Psoas muscle (tissue), 8 donors: ENCODE results near the gene OR4D2. TPM values are rescaled to one million over a fixed set of nuclear protein-coding genes. Genes with fewer than 3 reads are reported as not detected.

Source experiments
- ATAC-seq, 4 donors: fragments of 200-7000 bp; cut with Tn5 transposase; one replicate each; pipeline ENCODE4 v1.9.1; 2020; ENCODE audit warnings: moderate library complexity in 3 of 4, mild to moderate bottlenecking in 2 of 4
- DNase-seq, 2 donors: peaks; one replicate each; pipeline ENCODE4 v3.0.0-alpha.2; 2020
- H3K27ac ChIP-seq: fragments of 200-600 bp; one replicate; pipeline ENCODE4 v1.8.0; 2022
- H3K27me3 ChIP-seq, 3 donors: fragments of 200-600 bp in 1 of 3; one replicate each; pipeline versions ENCODE4 v1.6.1 to v1.8.0; 2013 to 2022; ENCODE audit warnings: low read length in 2 of 3, mild to moderate bottlenecking in 2 of 3, moderate library complexity in 1 of 3; ENCODE audit not compliant: insufficient read depth in 3 of 3
- H3K36me3 ChIP-seq, 2 donors: fragments of 200-600 bp in 1 of 2; one replicate each; pipeline versions ENCODE4 v1.6.1 to v1.8.0; 2013 to 2022; ENCODE audit warnings: low read depth in 1 of 2, mild to moderate bottlenecking in 1 of 2, moderate library complexity in 1 of 2; ENCODE audit not compliant: insufficient read depth in 1 of 2
- H3K4me1 ChIP-seq: fragments of 200-600 bp; one replicate; pipeline ENCODE4 v1.8.0; 2022
- H3K4me3 ChIP-seq: fragments of 200-600 bp; one replicate; pipeline ENCODE4 v1.8.0; 2022; ENCODE audit warnings: mild to moderate bottlenecking
- H3K9me3 ChIP-seq: fragments of 200-600 bp; one replicate; pipeline ENCODE4 v1.8.0; 2022
- WGBS, 3 donors: extraction: QIAGEN DNeasy Blood & Tissue Kit; methylation state at CpG; one replicate each; pipeline versions ENCODE4 v1.1.6 to v1.1.7; 2013; 5-methylcytosine and 5-hydroxymethylcytosine counted together
- intact Hi-C, 2 donors: fragments of 100-400 bp; cut with DNase I; formaldehyde crosslinking; loops; one replicate each; pipeline versions ENCODE4 v1.11.0 to v1.14.2; 2022
- polyA plus RNA-seq, 3 donors: library from polyadenylated mRNA; stranded (reverse); fragments of 200-250 nt; gene quantifications; one replicate each; pipeline ENCODE4 v1.2.3, GENCODE V29; 2013
- total RNA-seq, 4 donors: library from RNA; stranded (reverse); fragmentation: NEBNext Ultra II Directional in 2 of 4; extraction: Animal tissue kit (Norgen Biotek cat#: 25700) in 2 of 4; gene quantifications; one replicate each; pipeline versions ENCODE4 v1.2.1 to v1.2.4, GENCODE V29; 2021 to 2023
- TF ChIP-seq, protein P1 (sequence below): fragments of 200-600 bp; IDR thresholded peaks from one replicate; pipeline ENCODE4 v1.8.0; 2022; ENCODE audit warnings: antibody characterized with exemption
- donor health status: healthy with polysubstance abuse.
- donor health status: DM: no; HTN: no; CAD: no; lungs with moderate emphysema.
- donor health status: Bipolar disorder and iron deficiency.
- donor health status: healthy.
- donor health status: DM: yes; HTN: yes; CAD: no.
- donor health status: DM: no; HTN: no; CAD: no.
- donor health status: DM: no; HTN: no; CAD: no.
- donor health status: DM: yes; HTN: yes; CAD: no.

Gene OR4D2
- total and polyA plus RNA-seq, 7 donors: not detected

DNA sequence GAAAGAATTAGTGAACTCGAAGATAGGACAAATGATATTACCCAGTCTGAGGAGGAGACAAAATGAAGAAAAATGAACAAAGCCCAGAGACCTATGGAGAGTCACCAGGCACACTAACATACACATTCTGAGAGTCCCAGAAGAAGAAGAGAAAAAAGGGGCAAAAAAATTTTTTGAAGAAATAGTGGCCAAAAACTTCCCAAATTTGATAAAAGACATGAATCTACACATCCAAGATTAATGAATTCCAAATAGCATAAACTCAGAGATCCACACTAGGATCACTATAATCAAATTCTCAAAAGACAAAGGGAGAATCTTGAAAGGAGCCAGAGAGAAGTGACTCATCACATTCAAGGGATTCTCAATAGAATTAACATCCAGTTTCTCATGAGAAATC, 22.0 kb upstream of the OR4D2 start:
- intact Hi-C loops: no loop called here
- WGBS, 3 donors: 80 to 84% (median 83%) methylated on average over 1 of the region's 1 CpG

DNA sequence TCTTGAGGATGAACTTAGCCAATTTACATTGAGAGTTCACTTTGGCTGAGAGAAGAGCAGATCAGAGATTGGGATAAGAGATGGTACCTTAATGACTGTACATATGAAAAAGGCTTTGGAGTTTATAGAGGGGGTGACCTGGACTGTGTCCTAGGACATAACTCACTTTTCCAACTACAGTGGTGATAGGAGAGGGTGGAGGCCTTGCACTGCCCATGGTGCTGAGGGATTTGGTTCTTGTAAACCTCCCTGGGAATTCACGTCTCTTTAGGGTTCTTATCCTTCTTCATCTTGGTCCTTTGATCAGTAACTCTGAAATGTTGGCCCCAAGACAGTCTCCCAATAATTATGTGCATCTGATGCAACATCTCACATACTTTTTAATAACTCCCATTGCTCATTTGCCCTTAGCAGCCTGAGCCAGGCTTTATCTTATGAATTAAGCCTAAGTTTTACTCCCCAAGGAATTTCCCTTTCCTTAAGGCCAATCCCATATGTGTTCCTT, 18.8 kb upstream of the OR4D2 start, which contains the start of gene OR4D1:
Gene OR4D1, plus strand, starts transcription at position 455 of the 505 bp plus-strand sequence. CDS start 6,770 bp downstream, outside the sequence.
- intact Hi-C loops: no loop called here
- H3K36me3 ChIP-seq: no peaks in the 10 kb centered on the region
- TF ChIP-seq, protein P1, sequence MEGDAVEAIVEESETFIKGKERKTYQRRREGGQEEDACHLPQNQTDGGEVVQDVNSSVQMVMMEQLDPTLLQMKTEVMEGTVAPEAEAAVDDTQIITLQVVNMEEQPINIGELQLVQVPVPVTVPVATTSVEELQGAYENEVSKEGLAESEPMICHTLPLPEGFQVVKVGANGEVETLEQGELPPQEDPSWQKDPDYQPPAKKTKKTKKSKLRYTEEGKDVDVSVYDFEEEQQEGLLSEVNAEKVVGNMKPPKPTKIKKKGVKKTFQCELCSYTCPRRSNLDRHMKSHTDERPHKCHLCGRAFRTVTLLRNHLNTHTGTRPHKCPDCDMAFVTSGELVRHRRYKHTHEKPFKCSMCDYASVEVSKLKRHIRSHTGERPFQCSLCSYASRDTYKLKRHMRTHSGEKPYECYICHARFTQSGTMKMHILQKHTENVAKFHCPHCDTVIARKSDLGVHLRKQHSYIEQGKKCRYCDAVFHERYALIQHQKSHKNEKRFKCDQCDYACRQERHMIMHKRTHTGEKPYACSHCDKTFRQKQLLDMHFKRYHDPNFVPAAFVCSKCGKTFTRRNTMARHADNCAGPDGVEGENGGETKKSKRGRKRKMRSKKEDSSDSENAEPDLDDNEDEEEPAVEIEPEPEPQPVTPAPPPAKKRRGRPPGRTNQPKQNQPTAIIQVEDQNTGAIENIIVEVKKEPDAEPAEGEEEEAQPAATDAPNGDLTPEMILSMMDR: no peak
- H3K27ac ChIP-seq: no peak within 1 kb of the TSS
- peaks cover 1 to 20% (median 8%) of the 10 kb centered on the region in 3 donors for H3K27me3 ChIP-seq
- peaks cover 19% of the 10 kb centered on the region for H3K9me3 ChIP-seq
- H3K4me3 ChIP-seq: no peak within 1 kb of the TSS
- no peaks in the 10 kb centered on the region for H3K4me1 ChIP-seq
- 48 to 60% (median 52%) methylated on average over 1 of the region's 1 CpG for WGBS, 3 donors
- ATAC-seq (no peak), DNase-seq (no peak)

More for the DNA sequence above, 22.0 kb upstream of the OR4D2 start:
- DNase-seq: no peak
- Histone ChIP-seq H3K27ac (no peak overlapping the region), H3K4me3 (no peak overlapping the region), H3K27me3 (peaks cover 1 to 10% (median 6%) of the 10 kb centered on the region in 3 donors), H3K4me1 (no peaks in the 10 kb centered on the region), H3K36me3 (no peaks in the 10 kb centered on the region), H3K9me3 (peaks cover 19% of the 10 kb centered on the region)
- TF ChIP-seq, protein P1: no peak
- ATAC-seq: no peak

DNA sequence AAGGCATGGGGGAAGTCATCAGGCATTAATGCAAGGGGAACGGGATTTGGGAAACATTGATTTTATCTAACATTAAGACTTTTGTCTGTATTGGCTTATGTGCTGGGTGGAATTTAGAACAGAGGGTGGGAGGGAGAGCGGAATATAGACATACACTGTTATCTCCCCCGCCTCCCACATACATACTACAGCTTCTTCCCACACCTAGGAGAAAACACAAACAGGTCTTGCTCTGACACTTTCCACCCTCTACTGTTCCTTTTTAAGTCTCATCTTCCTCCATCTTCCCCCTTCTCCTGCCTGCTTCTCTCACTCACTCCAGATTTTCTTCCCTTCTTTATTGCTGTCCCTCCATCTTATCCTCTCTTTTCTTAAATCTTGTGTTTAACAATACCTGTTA, 18.2 kb upstream of the OR4D2 start:
- TF ChIP-seq, protein P1: no peak
- no peaks in the 10 kb centered on the region for H3K36me3 ChIP-seq
- no peak overlapping the region for H3K4me3 ChIP-seq
- DNase-seq (no peak), ATAC-seq (no peak)
- peaks cover 3 to 24% (median 8%) of the 10 kb centered on the region in 3 donors for H3K27me3 ChIP-seq
- 84 to 91% (median 85%) methylated on average over 3 of the region's 3 CpGs for WGBS, 3 donors
- intact Hi-C loops: no loop called here
- H3K9me3 ChIP-seq: peaks cover 19% of the 10 kb centered on the region
- H3K27ac ChIP-seq: no peak overlapping the region
- no peaks in the 10 kb centered on the region for H3K4me1 ChIP-seq

DNA sequence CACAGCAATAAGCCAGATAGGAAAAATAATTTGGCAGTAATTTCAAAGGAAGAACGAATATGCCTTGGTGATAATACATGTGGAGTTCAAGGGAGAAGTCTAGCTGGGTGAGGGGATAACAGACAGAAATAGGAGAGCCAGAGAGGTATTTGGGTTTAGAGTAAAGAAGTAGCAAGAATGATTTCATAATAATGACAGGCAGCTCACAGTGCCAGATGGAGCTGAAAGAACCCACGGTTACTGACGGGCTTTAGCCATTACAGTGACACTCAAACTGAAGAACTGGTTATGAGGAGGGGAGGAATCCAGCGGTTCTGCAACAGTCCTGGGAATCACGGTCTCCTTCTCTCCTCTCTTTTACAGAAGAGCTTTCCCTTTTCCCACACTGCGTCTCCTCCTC, 16.4 kb upstream of the OR4D2 start:
- Histone ChIP-seq H3K4me1 (no peaks in the 10 kb centered on the region), H3K36me3 (no peaks in the 10 kb centered on the region), H3K27me3 (peaks cover 3 to 29% (median 8%) of the 10 kb centered on the region in 3 donors), H3K27ac (no peak overlapping the region), H3K9me3 (peaks cover 8% of the 10 kb centered on the region), H3K4me3 (no peak overlapping the region)
- intact Hi-C loops: no loop called here
- 43 to 56% (median 45%) methylated on average over 6 of the region's 6 CpGs for WGBS, 3 donors
- TF ChIP-seq, protein P1: no peak
- no peak for ATAC-seq
- DNase-seq: no peak

DNA sequence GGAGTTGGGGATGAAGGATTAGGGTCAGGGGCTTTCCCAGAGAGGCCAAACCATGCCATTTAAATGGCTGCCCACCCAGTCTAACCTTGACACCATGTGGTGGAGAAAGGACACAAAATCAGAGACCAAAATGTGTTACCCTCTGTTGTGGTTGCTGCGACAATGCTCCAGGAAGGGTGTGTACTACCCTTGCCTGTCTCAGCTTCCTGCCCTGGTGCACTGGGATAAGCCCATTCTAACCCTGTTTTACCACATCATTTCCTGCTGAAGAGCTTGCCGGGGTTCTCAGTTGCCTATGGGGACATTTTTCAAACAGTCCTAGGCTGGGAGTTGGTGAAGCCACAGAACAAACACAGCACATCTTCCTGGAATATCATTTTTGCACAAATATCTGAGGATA, 13.7 kb upstream of the OR4D2 start:
- no peaks in the 10 kb centered on the region for H3K36me3 ChIP-seq
- DNase-seq: no peak
- no peaks in the 10 kb centered on the region for H3K4me1 ChIP-seq
- TF ChIP-seq, protein P1: no peak
- 49 to 61% (median 52%) methylated on average over 2 of the region's 2 CpGs for WGBS, 3 donors
- H3K9me3 ChIP-seq: no peaks in the 10 kb centered on the region
- peaks cover 8 to 52% (median 14%) of the 10 kb centered on the region in 3 donors for H3K27me3 ChIP-seq
- no peak overlapping the region for H3K4me3 ChIP-seq
- H3K27ac ChIP-seq: peak overlapping the region; percentile 9
- intact Hi-C loops: no loop called here
- peak in 1 of 4 donors; percentile 48 for ATAC-seq
